GM21576 (cell line): ENCODE results near the gene SYNJ2.
A peak's percentile ranks its signal among the peaks of the same experiment; 100 is the strongest.

ENCODE experiments used
- ATAC-seq: cut with Tn5 transposase; IDR thresholded peaks from one replicate; pipeline ENCODE4 v1.9.1; 2021; ENCODE audit warnings: mild to moderate bottlenecking, moderate library complexity; ENCODE audit not compliant: unreplicated experiment

SYNJ2 gene

DNA sequence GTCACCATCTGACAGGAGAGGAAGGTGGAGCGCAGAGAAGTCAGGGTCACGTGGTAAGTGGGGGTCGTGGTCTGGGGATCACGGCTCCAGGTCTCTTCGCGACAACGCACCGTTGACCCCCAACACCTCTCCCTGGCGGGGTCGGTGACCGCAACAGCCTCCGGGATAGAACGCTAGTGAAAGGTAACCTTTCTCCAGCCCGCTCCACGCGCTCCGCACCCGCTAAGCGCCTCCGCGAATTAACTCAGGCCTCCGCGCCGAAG, 600 bp upstream of the SYNJ2 start:
- ATAC-seq: no peak

DNA sequence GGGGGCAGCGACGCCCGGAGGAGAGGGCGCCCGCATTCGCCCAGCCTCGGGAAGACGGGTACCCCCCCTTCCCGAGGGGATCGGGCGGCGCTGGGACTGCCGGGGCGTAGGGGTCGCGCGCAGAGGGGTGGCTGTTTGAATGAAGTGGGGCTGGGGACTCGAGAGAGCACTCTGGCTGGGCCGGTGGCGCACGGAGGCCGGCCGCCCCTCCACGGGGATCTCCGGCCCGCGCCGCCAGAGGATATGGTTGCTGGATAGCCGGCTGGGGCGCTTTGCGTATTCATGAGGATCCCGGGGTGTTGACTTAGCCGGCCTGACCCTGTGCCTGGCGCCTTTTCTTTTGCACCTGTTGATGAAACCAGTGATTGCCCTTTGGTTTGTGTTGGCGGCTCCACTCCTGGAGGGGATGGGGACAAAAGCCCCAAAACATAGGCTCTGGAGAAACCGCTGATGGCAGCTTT, 469 bp downstream of the SYNJ2 start:
- peak; percentile 35 for ATAC-seq

GRCh38 chr6:157982563-157983405, 1.1 kb downstream of the SYNJ2 start:
- ATAC-seq: no peak

DNA sequence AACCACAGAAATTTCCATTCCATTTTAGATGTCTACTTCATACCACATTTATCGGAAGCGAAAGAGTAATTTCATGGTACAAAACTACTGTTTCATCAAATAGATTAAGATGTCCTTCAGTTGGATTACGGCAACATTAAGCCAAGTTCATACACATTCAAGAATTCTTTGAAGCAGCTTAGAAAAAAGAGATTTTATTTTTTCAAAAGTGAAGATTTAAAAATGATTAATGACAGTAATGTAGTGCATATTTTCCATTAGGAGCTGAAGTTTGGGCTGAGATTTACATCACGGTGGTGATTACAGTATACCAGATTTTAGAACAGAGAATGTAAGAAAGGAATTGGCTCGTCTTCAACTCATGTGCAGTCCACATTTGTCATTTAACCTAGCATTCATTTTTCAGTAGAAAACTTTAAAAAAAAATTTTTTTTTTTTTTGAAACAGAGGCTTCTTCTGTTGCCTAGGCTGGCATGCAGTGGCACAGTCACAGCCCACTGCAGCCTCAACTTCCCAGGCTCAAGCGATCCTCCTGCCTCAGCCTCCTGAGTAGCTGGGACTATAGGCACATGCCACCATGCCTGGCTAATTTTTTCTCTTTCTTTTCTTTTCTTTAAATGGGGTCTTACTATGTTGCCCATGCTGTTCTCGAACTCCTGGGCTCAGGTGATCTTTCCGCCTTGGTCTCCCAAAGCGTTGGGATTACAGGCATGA, 1.9 kb downstream of the SYNJ2 start:
- no peak for ATAC-seq

DNA sequence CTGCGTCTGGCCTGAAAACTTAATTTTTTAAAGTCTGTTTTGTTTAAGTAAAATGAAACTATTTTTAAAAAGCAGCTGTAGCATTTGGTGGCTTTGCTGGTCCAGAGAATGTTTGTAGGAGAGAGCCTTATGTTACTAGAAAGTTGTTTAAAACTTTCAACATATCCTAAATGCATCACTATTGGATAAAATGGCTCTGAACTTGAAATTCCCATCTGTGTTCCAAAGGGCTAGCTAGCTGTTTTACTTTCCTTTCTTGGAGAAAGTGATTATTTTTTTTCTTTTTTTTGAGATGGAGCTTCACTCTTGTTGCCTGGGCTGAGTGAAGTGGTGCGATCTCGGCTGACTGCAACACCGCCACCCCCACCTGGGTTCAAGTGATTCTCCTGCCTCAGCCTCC, 2.5 kb downstream of the SYNJ2 start:
- ATAC-seq: no peak

- ATAC-seq: no peak
Observed at GRCh38 chr6:157984686-157985225, 3.1 kb downstream of the SYNJ2 start.

- no peak for ATAC-seq
Observed at GRCh38 chr6:157985378-157986155, 3.9 kb downstream of the SYNJ2 start.

DNA sequence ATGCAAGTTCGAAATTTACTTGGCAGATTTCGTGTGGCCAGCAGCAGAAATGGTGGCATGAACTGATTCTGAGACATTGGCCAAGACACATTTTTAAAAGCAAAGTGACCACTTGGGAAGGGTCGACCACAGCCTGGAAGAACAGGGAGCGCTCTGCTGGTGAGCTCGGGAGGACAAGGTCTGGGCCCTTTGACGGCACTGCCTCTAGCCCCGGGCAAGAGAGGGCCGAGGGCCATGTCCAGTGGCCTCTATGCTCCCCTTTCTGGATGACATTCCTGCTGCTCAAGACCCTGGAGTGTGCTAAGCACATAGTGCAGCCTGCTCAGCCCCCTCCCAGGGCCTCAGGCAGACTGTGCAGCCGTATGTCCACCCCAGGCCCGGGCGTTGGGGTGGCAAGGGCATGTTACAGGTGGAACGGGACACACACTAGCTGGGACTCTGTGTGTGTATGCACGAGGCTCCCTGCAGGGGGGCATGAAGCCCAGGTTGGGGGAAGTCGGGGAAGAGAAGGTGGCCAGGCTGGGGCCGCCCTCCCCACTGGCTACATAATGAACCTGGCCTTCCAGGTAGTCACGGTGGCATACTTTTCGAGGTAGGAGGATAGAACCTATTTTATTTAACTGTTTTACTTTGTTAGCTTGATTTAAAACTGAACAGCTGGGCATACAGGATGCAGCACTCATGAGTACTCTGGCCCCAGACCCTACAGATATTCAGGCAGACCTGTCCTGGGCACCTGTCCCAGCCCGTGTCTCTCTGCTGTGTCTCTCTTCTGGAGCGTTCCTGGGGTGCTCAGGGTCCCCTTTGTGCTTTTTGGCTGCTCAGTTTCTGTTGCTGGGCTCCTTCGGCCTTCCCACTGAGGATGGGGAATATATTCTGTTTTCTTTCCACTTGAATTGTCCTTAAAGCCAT, 6.4 kb downstream of the SYNJ2 start:
- ATAC-seq: no peak

GRCh38 chr6:157988700-157989063, 7.0 kb downstream of the SYNJ2 start:
- no peak for ATAC-seq

DNA sequence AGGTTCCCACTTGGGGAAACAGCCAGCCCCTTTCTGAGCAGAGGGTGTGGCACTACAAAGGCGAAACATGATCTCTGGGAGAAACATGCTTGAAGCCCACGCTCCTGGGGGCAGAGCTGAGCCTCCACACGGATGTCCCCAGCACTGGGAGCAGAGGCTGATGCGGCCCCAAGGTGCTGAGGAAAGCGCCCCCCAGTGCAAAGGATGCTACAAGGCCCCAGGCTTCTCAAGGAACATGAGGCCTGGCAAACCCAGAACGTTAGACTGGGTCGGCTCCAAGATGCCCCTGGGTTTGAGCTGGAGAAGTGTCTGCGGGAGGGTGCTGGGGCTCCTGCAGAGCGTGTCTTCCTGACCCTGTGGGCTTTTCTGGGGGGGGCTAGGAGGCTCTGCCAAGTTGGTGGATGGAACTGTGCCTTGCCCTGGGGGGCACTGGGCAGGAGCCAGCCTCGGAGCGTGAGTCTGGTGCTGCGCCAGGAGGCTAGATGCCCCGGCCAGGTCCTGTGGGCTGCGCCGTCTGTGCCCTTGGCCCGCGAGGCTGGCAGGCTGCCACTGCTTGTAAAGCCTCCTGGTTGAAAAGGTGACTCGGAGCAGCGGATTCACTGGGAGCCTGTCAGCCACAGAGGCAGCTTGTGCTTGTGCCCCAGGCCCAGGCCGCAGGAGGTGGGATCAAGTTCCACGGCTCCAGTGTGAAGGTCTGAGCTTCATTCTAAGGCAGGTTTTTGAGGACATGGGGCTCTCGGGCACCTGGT, 8.1 kb downstream of the SYNJ2 start:
- ATAC-seq: no peak

DNA sequence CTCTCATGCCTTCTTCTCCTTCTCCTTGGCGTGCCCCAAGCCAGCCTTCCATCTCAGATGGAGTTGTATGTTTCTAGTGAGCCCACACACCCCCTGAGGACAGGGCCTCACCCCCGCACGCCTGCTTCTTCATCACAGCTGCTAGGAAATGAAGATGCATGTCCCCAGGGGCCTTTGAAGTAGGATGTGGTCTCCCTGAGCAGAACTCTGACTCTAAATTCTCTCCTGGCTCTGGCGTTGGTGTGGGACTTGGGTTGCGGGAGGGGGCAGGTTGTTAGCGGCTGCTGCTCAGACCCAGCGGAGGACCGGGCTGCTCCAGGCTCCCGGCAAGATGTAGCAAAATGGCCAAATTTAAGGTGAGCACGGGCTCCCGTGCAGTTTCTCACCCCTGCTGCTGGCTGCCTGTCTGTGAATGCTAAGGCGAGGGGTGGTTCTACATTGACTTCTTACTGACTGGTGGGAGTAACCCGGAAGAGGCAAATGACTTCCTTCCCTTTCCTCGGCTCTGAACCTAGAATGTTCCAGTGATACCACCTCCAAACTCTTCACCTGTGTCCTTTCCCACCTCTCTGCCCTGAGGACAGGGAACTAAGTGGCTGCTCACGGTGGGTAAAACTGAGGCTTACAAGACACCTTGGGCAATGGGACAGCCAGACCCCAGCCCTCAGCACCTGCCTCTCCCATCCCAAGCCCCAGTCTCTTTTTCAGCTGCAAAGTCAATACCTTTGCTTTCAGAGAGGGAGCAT, 8.8 kb downstream of the SYNJ2 start:
- ATAC-seq: no peak

DNA sequence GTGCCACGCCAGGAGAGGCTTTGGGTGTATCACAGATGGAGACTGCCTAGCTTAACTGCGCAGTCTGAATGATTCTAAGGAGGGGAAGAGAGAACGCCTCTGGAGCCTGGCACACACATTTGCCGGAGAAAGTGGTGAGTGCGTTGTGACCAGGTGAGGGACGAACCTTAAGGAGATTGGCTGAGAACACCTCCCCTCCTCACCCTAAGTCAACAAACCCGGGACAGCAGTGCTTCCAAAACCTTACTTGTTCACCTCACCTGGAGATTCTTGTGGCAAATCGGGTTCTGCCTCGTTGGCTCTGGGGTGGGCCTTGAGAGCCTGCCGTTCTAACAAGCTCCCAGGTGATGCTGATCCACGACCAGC, 9.4 kb downstream of the SYNJ2 start:
- no peak for ATAC-seq

GRCh38 chr6:157993076-157993475, 11.4 kb downstream of the SYNJ2 start:
- ATAC-seq: no peak

DNA sequence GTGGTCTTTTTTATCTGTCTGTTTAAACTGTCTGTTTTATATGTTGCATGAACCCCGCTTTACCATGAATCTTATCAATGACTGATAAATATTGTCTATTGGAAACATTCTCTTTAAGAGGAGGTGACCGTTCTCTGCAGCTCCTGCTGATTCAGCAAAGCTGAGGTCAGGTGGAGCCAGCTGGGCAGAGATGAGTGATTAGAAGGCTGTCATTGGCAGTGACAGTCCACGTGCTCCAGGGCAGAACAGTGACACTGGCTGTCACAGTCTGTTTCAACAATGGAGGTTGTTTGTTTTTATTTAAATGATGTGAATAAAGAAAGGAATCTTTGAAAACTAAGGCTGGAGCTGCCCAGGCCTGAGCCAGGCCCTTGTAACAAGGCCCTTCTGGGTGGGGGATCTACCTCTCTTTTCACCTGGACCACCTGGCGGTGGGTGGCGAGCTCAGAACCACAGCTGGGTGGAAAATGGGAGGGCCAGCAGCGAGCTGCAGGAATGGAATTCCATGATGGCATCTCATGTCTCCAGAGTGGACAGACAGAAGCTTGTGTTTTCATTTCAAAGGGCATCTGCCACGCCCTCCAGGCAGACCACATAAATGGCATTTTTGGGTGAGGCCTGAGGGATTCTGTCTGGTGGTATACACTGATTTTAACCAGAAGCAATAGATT, 12.6 kb downstream of the SYNJ2 start:
- no peak for ATAC-seq

GRCh38 chr6:157995458-157995857, 13.8 kb downstream of the SYNJ2 start:
- ATAC-seq: no peak

- ATAC-seq: no peak
Observed at GRCh38 chr6:157996201-157996712, 14.6 kb downstream of the SYNJ2 start.

DNA sequence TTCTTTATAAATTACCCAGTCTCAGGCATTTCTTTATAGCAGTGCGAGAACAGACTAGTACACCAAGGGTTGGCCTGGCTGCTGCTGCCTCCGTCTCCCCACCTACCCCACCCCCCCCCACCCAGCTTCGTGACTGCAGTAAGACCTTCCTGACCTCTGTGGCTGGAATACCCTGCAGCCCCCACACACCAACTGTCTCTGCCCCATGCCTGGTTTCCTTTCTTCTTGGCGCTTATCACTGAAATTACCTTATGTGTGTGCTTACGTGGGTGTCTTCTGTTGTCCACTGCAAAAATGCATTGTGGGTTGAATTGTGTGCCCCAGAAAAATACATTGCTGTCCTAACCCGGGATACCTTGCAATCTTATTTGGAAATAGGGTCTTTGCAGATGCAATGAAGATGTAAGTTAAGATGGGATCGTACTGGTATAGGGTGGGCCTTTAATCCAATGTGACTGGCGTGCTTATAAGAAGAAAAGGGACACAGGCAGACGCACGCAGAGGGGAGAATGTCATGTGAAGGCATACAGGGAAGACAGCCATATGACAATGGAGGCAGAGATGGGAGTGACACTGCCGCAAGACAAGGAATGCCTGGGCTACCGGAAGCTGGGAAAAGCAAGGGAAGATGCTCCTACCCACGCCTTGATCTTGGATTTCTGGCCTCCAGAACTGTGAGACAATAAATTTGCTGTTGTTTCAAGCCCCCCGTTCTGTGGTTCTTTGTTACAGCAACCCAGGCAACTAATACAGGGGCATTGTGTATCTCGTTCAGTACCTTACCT, 15.4 kb downstream of the SYNJ2 start:
- ATAC-seq: no peak
